ENCODE measurements around the gene OARD1.

Gene OARD1

DNA sequence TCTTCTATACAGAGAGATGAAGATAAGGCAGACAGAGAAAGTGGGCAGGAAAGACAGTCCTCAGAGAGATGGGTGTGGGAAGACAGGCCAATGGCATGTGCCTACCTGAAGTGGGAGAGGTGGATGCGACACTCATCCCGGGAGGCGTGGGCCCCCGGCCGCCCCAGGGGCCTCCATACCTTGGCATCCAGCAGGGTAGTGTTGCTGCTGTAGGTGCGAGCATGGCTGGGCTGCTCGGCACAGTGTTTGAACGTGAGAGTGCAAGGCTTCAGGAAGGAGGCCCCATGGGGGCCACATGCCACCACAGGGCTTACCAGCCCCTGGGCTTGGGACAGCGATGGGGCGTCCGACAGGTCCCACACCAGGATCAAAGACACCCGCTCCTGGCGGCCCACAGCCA is 38.4 kb downstream of the OARD1 start:
- TF ChIP-seq, protein P1, sequence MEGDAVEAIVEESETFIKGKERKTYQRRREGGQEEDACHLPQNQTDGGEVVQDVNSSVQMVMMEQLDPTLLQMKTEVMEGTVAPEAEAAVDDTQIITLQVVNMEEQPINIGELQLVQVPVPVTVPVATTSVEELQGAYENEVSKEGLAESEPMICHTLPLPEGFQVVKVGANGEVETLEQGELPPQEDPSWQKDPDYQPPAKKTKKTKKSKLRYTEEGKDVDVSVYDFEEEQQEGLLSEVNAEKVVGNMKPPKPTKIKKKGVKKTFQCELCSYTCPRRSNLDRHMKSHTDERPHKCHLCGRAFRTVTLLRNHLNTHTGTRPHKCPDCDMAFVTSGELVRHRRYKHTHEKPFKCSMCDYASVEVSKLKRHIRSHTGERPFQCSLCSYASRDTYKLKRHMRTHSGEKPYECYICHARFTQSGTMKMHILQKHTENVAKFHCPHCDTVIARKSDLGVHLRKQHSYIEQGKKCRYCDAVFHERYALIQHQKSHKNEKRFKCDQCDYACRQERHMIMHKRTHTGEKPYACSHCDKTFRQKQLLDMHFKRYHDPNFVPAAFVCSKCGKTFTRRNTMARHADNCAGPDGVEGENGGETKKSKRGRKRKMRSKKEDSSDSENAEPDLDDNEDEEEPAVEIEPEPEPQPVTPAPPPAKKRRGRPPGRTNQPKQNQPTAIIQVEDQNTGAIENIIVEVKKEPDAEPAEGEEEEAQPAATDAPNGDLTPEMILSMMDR (IDR thresholded peaks at IDR 0.05; ENCODE audit: extremely low read depth, insufficient read depth, missing control alignments), result no peak
- no peak for DNase-seq (ENCODE audit: low spot score)
- in situ Hi-C loops (cut with MboI; ENCODE audit: low pct_unique_long_range_greater_than_20kb, low sequenced_read_pairs, unreplicated experiment), result no loop called here

DNA sequence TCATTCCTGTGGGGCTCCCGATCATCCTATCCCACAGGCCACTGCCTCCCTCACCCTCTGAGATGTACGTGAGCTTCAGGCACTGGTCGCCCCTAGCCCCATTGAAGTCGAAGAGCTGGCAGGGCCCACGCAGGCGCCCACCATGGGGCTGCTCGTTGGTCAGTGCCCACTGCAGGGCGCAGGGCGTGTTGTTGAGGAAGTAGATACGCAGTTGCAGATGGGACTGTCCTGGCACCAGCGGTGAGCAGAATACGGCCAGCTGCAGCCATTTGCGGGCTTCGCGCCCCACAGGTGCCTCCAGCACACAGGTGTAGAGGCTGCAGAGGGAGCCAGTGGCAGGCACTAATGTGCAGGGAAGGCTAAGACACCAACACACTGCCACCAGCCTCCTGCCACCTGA is 39.3 kb downstream of the OARD1 start:
- in situ Hi-C loops (cut with MboI; ENCODE audit: low pct_unique_long_range_greater_than_20kb, low sequenced_read_pairs, unreplicated experiment), result no loop called here
- no peak for DNase-seq (ENCODE audit: low spot score)
- TF ChIP-seq, protein P1 (IDR thresholded peaks at IDR 0.05; ENCODE audit: extremely low read depth, insufficient read depth, missing control alignments), result no peak

DNA sequence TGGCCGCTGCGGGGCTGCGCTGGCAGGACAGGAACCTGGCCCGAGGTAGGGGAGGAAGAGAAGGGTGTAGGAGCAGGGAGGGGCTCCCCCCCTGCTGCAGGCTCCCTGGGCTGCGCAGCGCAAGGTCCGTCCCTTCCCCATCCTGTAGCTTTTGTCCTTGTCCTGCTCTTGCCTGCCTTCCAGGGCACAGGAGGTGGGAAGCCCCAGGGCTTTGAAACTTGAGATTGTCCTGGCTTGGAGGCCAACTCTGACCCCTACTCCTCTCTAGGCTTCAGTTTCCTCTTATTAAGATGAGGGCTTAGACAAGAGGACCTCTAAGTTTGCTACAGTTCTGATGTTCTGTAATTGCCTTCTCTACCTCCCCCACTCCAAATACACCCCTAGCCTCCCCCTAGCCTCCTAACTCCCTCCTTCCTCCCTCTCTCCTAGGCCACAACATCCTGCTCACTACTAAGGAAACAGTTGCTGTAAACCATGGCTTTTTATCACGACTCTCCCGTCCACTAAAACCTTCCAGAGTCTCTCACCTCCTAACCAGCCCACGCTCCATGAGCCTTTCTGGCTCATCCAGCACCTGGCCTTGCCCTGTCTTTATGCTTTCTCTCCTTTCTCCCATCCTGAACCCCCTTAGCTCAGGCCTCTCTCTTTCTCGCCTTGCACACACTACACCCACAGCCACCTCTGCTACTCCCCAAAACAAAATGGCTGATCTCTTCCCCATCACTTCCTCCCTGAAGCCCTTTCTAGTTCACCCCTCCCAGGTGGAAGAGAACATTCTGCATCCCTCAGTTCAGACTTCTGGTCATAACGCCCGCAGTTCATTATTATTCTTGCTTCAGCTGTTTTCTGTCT is 43.4 kb downstream of the OARD1 start:
- no peak for DNase-seq (ENCODE audit: low spot score)
- TF ChIP-seq, protein P1 (IDR thresholded peaks at IDR 0.05; ENCODE audit: extremely low read depth, insufficient read depth, missing control alignments), result no peak
- in situ Hi-C loops (cut with MboI; ENCODE audit: low pct_unique_long_range_greater_than_20kb, low sequenced_read_pairs, unreplicated experiment), result no loop called here

DNA sequence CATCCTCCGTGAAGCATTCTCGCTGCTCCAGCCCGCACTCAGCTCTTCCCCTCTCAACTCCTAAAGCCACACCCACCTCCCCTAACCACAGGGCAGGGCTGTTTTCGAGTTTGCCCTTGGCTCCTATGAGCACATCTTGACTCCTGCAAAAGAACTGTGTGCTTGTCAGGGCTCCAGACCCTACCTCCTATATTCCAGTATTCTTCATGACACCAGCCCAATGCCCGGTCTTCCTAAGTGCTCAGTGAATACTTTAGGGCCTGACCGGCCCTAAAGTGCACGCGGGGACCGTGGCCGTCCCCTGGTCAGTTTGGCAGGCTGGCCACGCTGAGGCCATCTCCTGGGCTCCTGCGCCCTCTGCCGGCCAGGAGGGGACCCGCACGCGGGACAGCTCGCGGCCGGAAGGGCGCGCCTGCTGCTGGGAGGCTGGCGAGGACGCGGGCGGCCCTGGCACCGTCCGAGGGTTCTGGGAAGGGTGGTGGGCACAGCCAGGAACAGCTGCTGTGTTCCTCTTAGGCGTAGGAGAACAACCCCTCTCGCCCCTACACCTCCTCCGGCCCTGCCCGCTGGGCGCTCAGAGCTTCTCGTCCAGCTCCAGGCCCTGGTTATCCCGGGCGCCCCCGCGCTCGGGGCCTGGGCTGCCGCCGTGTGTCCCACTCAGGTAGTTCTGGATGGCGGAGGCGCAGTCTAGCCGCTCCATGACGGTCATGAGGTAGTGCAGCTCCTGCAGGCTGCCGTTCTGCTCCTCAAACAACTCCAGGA is 44.2 kb downstream of the OARD1 start:
- DNase-seq (ENCODE audit: low spot score), result peak; percentile 91
- in situ Hi-C loops (cut with MboI; ENCODE audit: low pct_unique_long_range_greater_than_20kb, low sequenced_read_pairs, unreplicated experiment), result no loop called here
- TF ChIP-seq, protein P1 (IDR thresholded peaks at IDR 0.05; ENCODE audit: extremely low read depth, insufficient read depth, missing control alignments), result peak; percentile 100

DNA sequence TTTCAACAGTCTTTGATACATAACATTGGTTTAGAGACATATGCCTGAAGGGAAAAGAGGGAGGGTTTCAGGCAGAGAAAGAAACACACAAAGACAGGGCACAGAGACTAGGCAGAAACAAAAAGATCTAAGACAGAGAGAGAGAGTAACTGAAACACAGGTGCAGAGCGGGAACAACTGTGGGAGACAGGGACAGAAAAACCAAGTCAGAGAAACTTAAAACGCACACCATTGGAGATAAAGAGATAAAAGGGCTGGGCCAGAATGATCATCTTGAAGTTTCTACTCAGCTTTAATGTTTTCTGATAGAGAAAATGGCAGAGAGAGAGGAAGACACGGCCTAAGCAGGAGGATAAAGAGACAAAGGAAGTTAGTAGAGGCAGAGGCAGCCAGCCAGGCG is 44.9 kb downstream of the OARD1 start:
- in situ Hi-C loops (cut with MboI; ENCODE audit: low pct_unique_long_range_greater_than_20kb, low sequenced_read_pairs, unreplicated experiment), result no loop called here
- TF ChIP-seq, protein P1 (IDR thresholded peaks at IDR 0.05; ENCODE audit: extremely low read depth, insufficient read depth, missing control alignments), result no peak
- DNase-seq (ENCODE audit: low spot score), result no peak

DNA sequence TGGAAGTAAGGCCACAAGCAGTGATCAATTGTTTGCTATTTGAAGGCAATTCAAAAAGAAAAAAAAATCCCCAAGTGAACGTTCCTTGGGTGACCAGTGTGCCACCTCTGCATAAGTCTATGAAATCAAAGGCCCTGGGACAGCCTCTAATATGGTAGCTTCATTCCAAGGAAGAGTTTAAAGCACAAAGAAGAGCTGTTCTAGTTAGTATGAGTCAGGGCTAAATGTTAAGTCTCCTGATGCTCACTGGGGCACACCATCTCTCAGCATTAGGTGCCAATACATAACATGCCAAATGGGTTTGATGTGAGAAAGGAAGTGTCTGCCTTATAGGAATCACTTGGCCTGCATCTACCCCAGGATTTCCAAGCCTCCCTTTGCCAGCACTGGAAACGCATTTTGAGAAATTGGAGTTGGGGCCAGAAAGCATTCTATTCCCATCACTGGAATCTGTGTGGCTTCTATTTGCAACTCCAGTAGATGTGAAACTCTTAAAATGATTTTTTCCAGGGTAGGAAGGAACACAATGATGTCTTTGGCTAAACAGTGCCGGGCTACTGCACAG is 46.1 kb downstream of the OARD1 start:
- no peak for DNase-seq (ENCODE audit: low spot score)
- TF ChIP-seq, protein P1 (IDR thresholded peaks at IDR 0.05; ENCODE audit: extremely low read depth, insufficient read depth, missing control alignments), result no peak
- in situ Hi-C loops (cut with MboI; ENCODE audit: low pct_unique_long_range_greater_than_20kb, low sequenced_read_pairs, unreplicated experiment), result no loop called here

All from GM13977 (cell line).